Right lobe of liver (tissue), 4 donors: Measurements from ENCODE around the gene NPLOC4.

ENCODE experiments used
- POLR2A ChIP-seq: fragments of 450-650 bp; IDR thresholded peaks from one replicate; pipeline ENCODE4 v1.6.1; 2017; ENCODE audit warnings: antibody characterized with exemption, mild to moderate bottlenecking
- TF ChIP-seq, protein P1 (sequence below), 4 donors: fragments of 200-600 bp in 3 of 4; fragments of 450-650 bp in 1 of 4; IDR thresholded peaks; one replicate each; pipeline versions ENCODE4 v1.5.1 to v1.8.0; 2016 to 2022; ENCODE audit warnings: antibody characterized with exemption in 4 of 4, mild to moderate bottlenecking in 2 of 4
- donor health status: DM: no; HTN: no; CAD: no.
- donor health status: DM: no; HTN: no; CAD: no.
- donor health status: DM: no; HTN: yes; CAD: no.

DNA sequence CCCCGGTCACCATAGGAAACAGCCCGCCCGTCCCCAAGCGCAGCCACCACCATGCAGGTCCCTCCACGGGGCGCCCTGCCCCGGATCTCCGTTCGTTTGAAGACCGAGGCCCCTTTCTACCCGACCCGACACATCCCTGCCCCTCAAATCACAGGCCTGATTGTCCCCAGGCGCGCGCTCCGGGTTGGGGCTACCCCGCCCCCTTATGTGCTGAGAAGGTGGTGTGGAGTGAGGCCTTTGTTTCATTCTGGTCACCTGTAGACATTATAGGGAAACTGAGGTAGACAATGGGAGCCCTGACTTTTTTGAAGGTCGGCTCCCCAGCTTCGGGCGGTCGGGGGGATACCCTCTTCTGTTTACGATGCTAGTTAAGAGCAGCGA is 123.5 kb downstream of the NPLOC4 start:
- TF ChIP-seq POLR2A = no peak
- TF ChIP-seq, protein P1, sequence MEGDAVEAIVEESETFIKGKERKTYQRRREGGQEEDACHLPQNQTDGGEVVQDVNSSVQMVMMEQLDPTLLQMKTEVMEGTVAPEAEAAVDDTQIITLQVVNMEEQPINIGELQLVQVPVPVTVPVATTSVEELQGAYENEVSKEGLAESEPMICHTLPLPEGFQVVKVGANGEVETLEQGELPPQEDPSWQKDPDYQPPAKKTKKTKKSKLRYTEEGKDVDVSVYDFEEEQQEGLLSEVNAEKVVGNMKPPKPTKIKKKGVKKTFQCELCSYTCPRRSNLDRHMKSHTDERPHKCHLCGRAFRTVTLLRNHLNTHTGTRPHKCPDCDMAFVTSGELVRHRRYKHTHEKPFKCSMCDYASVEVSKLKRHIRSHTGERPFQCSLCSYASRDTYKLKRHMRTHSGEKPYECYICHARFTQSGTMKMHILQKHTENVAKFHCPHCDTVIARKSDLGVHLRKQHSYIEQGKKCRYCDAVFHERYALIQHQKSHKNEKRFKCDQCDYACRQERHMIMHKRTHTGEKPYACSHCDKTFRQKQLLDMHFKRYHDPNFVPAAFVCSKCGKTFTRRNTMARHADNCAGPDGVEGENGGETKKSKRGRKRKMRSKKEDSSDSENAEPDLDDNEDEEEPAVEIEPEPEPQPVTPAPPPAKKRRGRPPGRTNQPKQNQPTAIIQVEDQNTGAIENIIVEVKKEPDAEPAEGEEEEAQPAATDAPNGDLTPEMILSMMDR (IDR thresholded peaks at IDR 0.05) = no peak
